Stimulated activated CD8-positive, alpha-beta memory T cell treated with anti-CD3 and anti-CD28 coated beads, Interleukin-7, amount 100 ng/mL, for 1 hour (primary cell): ENCODE data around the gene RUNDC1.

Experiments used
- DNase-seq, 2 donors: peaks; one replicate each; pipeline ENCODE4 v3.0.0-alpha.2; 2020; ENCODE audit warnings: low read depth in 2 of 2

RUNDC1 gene

DNA sequence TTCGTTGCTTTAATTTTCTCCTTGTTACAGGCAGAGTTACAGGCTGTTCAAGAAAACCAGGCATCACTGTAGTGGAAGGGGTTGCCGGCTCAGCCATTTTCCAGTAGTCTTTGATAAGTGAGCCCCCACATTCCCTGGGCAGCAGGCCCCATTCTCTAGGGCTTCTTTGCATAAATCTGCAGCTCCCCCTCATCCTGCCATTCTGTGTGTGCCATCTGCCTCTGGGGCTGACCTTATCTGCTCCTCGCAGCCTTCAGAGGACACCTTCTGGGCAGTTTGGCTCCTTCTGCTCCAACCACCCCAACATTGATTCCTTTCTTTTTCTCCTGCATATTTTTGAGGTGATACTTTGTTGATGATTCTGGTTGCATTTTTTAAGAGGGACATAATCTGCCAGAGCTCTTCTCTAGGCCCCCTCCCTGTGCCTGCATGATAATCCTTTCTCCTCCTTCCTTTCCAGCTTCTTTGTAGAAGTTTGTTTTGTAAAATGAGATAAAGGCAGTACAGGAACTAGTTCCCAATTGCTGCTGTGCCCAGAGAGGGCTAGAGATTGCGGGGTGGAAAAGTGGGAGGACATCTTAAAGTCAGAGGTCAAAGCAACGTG is 61.8 kb downstream of the RUNDC1 start:
- no peak for DNase-seq
